ENCODE data around the gene ABCC11.

Gene ABCC11

GRCh38 chr16:48133455-48134211 is 113.7 kb downstream of the ABCC11 start:
- DNase-seq (ENCODE audit: low read depth in 4 of 4, low spot score in 1 of 4) = no peak

DNA sequence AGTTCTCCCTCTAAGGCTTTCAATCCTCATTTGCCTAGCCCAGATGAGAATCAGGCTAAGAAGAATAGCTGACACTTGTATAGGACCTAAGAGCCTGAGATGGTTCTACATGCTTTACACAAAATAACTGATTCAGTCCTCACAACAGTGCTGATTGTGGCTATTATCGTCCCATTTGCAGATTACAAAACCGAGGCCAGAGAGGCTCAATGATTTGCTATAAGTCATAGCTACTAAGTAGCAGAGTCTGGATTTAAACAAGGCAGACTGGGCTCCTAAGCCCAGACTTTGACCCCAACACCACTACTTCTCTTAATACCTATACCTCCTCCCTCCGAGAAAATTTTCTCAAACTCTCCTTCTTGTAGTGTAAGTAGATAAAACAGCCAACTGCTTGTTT is 114.6 kb downstream of the ABCC11 start:
- DNase-seq (ENCODE audit: low read depth in 4 of 4, low spot score in 1 of 4) = no peak

DNA sequence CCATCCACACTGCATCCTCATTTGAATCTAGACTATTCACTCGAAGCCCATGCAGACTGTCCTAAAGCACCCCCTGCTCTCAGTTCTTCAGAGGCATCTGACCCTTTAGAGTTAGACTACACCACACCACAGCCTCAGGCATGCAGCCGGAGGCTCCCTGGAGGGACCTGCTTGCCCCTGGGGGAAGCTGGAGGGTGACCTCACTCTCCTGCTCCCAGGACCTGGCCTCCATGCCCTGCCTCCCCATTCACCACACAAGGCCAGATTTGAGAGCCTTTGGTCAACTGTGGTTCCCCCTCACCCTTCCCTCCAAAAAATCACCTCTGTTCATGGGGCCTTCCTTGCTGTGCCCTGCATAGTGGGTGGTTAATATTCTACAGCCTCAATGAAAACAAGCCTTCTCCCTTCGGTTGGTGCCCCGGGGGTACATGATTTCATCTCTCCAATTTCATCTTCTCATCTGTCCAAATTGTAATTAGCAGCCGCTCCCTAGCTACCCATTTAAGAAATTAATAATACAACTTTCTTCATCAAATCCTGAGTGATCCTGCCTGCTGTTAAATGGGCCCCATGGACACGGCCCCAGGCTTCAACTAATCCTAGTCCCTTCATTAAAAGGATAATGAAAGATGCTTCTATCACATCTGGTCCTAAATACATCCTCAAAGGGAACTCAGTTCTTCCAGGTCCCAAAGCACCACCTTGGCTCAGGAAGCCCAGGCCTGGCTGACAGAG is 116.0 kb downstream of the ABCC11 start:
- no peak for DNase-seq (ENCODE audit: low read depth in 4 of 4, low spot score in 1 of 4)

- DNase-seq (ENCODE audit: low read depth in 4 of 4, low spot score in 1 of 4) = no peak
Measured at GRCh38 chr16:48129926-48130325, 117.4 kb downstream of the ABCC11 start.

- no peak for DNase-seq (ENCODE audit: low read depth in 4 of 4, low spot score in 1 of 4)
Measured at GRCh38 chr16:48128769-48129168, 118.6 kb downstream of the ABCC11 start.

GRCh38 chr16:48126801-48127644 is 120.3 kb downstream of the ABCC11 start:
- DNase-seq (ENCODE audit: low read depth in 4 of 4, low spot score in 1 of 4) = no peak

DNA sequence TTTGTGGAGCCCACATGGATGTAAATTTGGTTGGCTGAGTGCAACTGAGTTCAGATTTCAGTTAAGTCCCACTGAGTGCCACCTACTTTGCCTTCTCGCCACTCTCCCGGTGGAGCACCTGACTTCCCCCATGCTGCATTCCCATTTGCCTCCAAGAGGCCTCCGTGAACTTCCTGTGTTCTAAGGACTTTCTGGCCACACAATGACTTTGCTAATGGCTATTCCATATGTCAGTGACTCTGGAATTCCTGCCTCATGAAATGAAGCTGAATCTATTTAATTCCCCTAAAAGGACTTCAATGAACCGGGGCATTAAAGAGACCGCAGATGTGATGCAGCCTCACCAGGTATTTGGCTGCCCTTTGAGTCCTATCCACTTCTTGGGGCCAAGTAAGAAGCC is 121.5 kb downstream of the ABCC11 start:
- DNase-seq (ENCODE audit: low read depth in 4 of 4, low spot score in 1 of 4) = no peak

- DNase-seq (ENCODE audit: low read depth in 4 of 4, low spot score in 1 of 4) = no peak
Measured at GRCh38 chr16:48124266-48124665, 123.1 kb downstream of the ABCC11 start.

DNA sequence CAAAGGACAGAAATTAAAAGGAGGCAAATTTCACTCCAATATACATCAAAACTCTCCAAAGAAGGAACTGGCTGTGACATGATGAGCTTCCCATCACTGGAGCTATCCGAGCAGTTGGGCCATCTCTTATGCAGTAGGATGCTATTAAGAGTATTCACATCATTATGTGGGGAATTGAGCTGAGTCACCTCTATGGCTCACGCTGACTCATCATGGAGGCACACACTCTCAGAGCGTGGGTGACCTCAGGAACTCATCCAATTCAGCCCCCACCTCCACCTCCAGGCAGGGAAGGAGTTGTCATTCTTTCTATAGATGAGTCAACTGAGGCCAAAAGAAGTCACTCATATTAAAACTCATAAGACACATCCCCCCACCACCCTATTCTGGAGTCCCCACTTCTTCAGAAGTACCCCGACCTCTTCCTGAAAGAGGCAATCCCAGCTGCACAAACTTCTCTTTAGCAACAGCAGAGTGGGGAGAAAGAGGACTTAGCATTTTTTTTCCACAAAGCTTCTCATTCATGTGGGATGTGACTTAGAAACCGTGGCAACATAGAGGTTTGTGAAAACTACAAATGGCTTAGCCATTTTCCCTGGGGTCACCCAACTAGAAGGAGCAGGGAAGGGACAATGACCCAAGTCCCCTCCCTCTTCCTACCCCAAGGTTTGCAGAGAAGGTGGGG is 124.1 kb downstream of the ABCC11 start:
- peak; percentile 17 to 65 (median 45) for DNase-seq (ENCODE audit: low read depth in 4 of 4, low spot score in 1 of 4)

DNA sequence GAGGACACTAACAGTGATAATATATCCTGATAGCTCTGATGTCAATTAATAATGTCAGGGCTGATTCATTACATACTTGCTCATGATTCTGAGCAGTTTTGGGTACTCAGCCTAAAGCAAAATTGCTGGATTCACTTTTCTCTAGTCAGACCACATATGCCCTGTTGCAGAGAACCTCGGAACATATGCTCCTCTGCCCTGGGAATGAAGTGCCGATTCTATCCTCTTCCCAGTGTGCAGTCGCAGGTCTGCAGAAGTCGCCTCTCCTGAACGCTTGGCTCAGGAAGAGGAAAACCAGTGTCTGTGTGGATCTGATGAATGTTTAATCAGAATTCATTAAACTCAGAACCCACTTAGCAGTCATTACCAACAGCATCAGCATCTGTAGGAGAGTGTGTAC is 126.1 kb downstream of the ABCC11 start:
- DNase-seq (ENCODE audit: low read depth in 4 of 4, low spot score in 1 of 4) = no peak

- DNase-seq (ENCODE audit: low read depth in 4 of 4, low spot score in 1 of 4) = no peak
Measured at GRCh38 chr16:48118841-48119240, 128.5 kb downstream of the ABCC11 start.

DNA sequence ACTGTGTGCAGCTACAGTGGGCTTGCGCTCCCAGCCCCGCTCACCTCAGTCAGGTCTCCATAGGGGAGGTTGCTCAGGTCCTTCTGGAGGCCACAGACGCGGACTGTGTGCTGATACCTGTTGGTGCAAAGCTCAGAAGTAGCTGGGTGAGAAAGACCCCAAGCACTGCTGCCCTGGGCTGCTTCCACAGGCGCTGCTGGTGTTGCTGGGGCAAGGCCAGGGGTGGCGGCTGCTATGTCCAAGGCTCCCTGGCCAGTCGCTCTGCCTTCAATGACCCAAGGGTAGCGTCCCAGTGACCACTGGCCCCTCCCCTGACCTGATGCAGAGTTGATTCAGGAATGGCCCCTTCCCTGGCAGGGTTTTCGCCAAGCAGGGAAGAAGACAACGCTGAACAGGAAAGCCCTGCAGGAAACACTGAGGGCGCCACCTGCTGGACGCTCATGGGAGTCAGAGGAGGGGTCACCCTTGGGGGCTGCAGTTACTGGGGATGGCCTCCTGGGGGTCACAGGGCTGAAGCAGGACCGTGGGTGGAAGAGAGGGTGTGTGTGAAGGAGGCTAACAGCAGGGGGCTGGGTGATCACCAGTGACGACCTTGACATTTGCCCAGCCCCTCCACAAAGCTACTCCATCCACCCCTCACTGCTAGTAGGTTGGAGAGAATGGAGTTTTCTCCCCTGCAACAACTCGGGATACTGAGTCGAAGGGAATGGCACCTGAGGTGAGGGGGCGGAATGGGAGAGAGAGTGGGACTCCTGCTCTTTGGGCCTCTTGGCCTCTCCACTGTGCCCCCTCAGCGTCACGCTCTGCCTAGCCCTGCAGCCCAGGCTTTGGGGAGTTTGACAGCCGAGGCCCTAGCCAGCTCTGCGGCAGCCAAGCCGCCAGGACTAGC is 129.9 kb downstream of the ABCC11 start:
- DNase-seq (ENCODE audit: low read depth in 4 of 4, low spot score in 1 of 4) = peak; percentile 21 to 40 (median 39)
